ENCODE results near the gene SLC2A3.
"Not testable (repeated sequence)": the region's sequence is repeated elsewhere in the genome, so short reads cannot be mapped to it uniquely, and the experiment has no call there.

The SLC2A3 gene

DNA sequence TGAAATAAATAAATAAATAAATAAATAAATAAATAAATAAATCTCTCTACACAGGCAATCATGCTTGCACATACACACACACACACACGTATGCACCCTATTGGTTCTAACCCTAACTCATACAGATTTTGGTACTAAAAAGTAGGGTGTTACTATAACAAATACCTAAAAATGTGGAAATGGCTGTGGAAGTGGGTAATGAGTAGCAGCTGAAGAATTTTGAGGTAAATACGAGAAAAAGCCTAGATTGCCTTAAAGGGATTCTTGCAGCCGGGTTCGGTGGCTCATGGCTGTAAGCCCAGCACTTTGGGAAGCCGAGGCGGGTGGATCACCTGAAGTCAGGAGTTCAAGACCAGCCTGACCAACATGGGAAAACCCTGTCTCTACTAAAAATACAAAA lies 15.7 kb upstream of the SLC2A3 start:
- H3K27me3 ChIP-seq (ENCODE audit: insufficient read depth, poor library complexity, severe bottlenecking), result no peaks in the 10 kb centered on the region
- H3K4me3 ChIP-seq (replicated peaks; ENCODE audit: insufficient read depth, low read length), result no peak overlapping the region
- no peak for DNase-seq (ENCODE audit: low read depth in 1 of 2, low spot score in 1 of 2)
- TF ChIP-seq SPI1 (IDR thresholded peaks at IDR 0.05; ENCODE audit: borderline replicate concordance, low read depth), result no peak
- no peak for TF ChIP-seq POLR2AphosphoS5 (IDR thresholded peaks at IDR 0.05; ENCODE audit: low read depth)
- TF ChIP-seq GABPA (IDR thresholded peaks at IDR 0.05; ENCODE audit: low read depth), result no peak
- TF ChIP-seq, protein P1, sequence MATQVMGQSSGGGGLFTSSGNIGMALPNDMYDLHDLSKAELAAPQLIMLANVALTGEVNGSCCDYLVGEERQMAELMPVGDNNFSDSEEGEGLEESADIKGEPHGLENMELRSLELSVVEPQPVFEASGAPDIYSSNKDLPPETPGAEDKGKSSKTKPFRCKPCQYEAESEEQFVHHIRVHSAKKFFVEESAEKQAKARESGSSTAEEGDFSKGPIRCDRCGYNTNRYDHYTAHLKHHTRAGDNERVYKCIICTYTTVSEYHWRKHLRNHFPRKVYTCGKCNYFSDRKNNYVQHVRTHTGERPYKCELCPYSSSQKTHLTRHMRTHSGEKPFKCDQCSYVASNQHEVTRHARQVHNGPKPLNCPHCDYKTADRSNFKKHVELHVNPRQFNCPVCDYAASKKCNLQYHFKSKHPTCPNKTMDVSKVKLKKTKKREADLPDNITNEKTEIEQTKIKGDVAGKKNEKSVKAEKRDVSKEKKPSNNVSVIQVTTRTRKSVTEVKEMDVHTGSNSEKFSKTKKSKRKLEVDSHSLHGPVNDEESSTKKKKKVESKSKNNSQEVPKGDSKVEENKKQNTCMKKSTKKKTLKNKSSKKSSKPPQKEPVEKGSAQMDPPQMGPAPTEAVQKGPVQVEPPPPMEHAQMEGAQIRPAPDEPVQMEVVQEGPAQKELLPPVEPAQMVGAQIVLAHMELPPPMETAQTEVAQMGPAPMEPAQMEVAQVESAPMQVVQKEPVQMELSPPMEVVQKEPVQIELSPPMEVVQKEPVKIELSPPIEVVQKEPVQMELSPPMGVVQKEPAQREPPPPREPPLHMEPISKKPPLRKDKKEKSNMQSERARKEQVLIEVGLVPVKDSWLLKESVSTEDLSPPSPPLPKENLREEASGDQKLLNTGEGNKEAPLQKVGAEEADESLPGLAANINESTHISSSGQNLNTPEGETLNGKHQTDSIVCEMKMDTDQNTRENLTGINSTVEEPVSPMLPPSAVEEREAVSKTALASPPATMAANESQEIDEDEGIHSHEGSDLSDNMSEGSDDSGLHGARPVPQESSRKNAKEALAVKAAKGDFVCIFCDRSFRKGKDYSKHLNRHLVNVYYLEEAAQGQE (IDR thresholded peaks at IDR 0.05; ENCODE audit: insufficient replicate concordance, low read depth), result no peak
- TF ChIP-seq, protein P2, sequence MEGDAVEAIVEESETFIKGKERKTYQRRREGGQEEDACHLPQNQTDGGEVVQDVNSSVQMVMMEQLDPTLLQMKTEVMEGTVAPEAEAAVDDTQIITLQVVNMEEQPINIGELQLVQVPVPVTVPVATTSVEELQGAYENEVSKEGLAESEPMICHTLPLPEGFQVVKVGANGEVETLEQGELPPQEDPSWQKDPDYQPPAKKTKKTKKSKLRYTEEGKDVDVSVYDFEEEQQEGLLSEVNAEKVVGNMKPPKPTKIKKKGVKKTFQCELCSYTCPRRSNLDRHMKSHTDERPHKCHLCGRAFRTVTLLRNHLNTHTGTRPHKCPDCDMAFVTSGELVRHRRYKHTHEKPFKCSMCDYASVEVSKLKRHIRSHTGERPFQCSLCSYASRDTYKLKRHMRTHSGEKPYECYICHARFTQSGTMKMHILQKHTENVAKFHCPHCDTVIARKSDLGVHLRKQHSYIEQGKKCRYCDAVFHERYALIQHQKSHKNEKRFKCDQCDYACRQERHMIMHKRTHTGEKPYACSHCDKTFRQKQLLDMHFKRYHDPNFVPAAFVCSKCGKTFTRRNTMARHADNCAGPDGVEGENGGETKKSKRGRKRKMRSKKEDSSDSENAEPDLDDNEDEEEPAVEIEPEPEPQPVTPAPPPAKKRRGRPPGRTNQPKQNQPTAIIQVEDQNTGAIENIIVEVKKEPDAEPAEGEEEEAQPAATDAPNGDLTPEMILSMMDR (IDR thresholded peaks at IDR 0.05; ENCODE audit: insufficient read depth, low read length), result no peak
- H3K27ac ChIP-seq (replicated peaks), result no peak overlapping the region

DNA sequence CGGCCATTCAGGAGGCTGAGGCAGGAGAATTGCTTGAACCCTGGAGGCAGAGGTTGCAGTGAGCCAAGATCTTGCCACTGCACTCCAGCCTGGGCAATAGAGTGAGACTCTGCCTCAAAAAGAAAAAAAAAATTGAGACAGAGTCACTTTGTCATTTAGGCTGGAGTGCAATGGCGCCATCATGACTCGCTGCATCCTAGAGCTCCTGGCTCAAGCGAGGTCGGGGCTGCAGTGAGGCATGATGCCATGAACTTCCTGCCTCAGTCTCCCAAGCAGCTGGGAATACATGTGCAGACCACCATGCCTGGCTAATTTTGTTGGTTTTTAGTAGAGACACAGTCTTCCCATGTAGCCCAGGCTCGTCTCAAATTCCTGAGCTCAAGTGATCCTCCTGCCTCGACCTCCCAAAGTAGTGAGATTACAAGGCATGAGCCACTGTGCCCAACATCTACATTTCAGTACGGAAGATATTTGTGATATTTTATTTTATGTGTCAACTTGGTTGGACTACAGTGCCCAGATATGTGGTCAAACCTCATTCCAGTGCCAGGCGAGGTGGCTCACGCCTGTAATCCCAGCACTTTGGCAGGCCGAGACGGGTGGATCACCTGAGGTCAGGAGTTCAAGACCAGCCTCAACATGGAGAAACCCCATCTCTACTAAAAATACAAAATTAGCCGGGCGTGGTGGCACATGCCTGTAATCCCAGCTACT lies 14.4 kb upstream of the SLC2A3 start:
- not testable (repeated sequence) for H3K4me3 ChIP-seq (replicated peaks; ENCODE audit: insufficient read depth, low read length); H3K27me3 ChIP-seq (ENCODE audit: insufficient read depth, poor library complexity, severe bottlenecking); DNase-seq (ENCODE audit: low read depth in 1 of 2, low spot score in 1 of 2)
- H3K27ac ChIP-seq (replicated peaks), result peak overlapping the region; percentile 69

DNA sequence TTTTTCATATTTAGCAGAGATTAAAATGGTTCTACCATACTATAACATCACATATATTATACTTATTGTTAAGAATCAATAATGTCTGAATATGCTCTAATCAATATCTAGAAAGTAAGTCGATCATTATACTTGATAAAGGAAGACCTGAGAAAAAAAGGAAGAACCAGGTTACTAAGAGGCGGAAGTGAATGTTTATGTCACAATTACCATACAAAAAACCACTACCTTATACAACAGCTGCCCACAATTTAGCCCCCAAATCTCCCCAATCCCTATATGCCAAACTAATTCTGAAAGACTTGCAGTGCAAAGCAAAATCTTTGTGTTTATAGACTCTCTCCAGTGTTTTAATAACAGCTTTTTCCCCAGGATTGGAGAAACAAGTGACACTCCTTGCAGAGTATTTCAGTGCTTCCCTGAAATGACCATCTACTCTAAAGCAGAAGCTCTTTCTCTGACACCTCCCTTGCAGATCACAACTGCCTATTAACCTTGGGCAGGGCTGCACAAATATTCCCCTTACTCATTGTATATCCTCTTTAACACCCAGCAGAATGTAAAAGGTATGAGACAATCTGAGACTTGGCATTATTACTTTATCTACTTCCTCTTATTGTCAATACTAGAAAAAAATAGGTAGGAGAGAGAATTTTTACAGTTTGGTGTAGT lies 12.7 kb upstream of the SLC2A3 start:
- peak in 1 of 2 experiments; percentile 77 for DNase-seq (ENCODE audit: low read depth in 1 of 2, low spot score in 1 of 2)
- Histone ChIP-seq H3K4me3 (replicated peaks; ENCODE audit: insufficient read depth, low read length) (no peak overlapping the region), H3K27ac (replicated peaks) (peak overlapping the region; percentile 69), H3K27me3 (ENCODE audit: insufficient read depth, poor library complexity, severe bottlenecking) (no peaks in the 10 kb centered on the region)
- TF ChIP-seq SPI1 (IDR thresholded peaks at IDR 0.05; ENCODE audit: borderline replicate concordance, low read depth) (peak; percentile 67; the same call in 1 of the 2 replicates), GABPA (IDR thresholded peaks at IDR 0.05; ENCODE audit: low read depth) (no peak)

DNA sequence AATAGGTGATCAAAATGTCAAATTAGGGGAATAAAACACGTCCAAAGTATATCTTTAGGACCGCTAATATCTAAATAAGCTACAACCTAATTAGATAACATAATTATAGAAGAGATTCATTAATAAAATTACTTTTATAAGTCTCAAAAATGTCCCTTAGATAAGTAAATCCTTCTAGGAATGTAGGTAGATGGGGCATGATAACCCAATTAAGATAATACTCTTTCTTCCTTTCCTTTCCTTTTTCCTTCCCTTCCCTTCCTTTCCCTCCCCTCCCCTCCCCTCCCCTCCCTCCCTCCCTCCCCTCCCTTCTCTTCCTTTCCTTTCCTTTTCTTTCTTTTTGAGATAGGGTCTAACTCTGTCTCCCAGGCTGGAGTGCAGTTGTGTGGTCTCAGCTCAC lies 11.0 kb upstream of the SLC2A3 start:
- H3K27ac ChIP-seq (replicated peaks), result no peak overlapping the region
- no peak for DNase-seq (ENCODE audit: low read depth in 1 of 2, low spot score in 1 of 2)

DNA sequence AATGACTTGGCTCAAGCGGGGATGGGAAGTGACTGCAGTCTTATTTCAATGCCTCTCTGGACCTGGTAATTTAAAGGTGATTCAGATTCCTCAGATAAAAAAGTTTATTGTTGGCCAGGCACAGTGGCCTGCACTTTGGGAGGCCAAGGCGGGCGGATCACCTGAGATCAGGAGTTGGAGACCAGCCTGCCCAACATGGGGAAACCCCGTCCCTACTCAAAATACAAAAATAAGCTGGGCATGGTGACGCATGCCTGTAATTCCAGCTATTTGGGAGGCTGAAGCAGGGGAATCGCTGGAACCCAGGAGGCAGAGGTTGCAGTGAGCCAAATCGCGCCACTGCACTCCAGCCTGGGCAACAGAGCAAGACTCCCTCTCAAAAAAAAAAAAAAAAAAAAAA lies 8.8 kb upstream of the SLC2A3 start:
- H3K27ac ChIP-seq (replicated peaks); H3K27me3 ChIP-seq (ENCODE audit: insufficient read depth, poor library complexity, severe bottlenecking); DNase-seq (ENCODE audit: low read depth in 1 of 2, low spot score in 1 of 2); H3K4me3 ChIP-seq (replicated peaks; ENCODE audit: insufficient read depth, low read length): not testable (repeated sequence)

More for the DNA sequence above, 11.0 kb upstream of the SLC2A3 start:
- TF ChIP-seq GABPA (IDR thresholded peaks at IDR 0.05; ENCODE audit: low read depth), result no peak
- TF ChIP-seq, protein P2 (IDR thresholded peaks at IDR 0.05; ENCODE audit: insufficient read depth, low read length), result no peak
- no peak for TF ChIP-seq SPI1 (IDR thresholded peaks at IDR 0.05; ENCODE audit: borderline replicate concordance, low read depth)
- TF ChIP-seq POLR2AphosphoS5 (IDR thresholded peaks at IDR 0.05; ENCODE audit: low read depth), result no peak
- TF ChIP-seq, protein P1 (IDR thresholded peaks at IDR 0.05; ENCODE audit: insufficient replicate concordance, low read depth), result no peak
- no peak overlapping the region for H3K4me3 ChIP-seq (replicated peaks; ENCODE audit: insufficient read depth, low read length)
- no peaks in the 10 kb centered on the region for H3K27me3 ChIP-seq (ENCODE audit: insufficient read depth, poor library complexity, severe bottlenecking)

Measured in HL-60 (cell line).